Raji (cell line): Measurements from ENCODE around the gene PRDX5.
A peak's percentile ranks its signal among the peaks of the same experiment; 100 is the strongest.

ENCODE experiments used
- POLR2A ChIP-seq: IDR thresholded peaks from 2 replicates; pipeline ENCODE4 v1.6.1; 2011; ENCODE audit warnings: low read depth, low read length, control low read depth; ENCODE audit not compliant: insufficient read depth

The PRDX5 gene

GRCh38 chr11:64331569-64332371 is 13.8 kb downstream of the PRDX5 start:
- TF ChIP-seq POLR2A, result 0 out of 2 replicates have a peak, but pooled peaks have one; percentile 23

- no peak for TF ChIP-seq POLR2A
These were observed 15.6 kb downstream of the PRDX5 start for GRCh38 chr11:64333556-64333955.

GRCh38 chr11:64334764-64335735 is 17.1 kb downstream of the PRDX5 start:
- peak; percentile 54 for TF ChIP-seq POLR2A

- no peak for TF ChIP-seq POLR2A
These were observed 19.8 kb downstream of the PRDX5 start for GRCh38 chr11:64337538-64338249.

GRCh38 chr11:64338716-64339115 is 20.8 kb downstream of the PRDX5 start:
- no peak for TF ChIP-seq POLR2A

- TF ChIP-seq POLR2A, result no peak
These were observed 21.4 kb downstream of the PRDX5 start for GRCh38 chr11:64339286-64339685.

GRCh38 chr11:64339754-64340408 is 22.0 kb downstream of the PRDX5 start, which contains the start of gene CCDC88B:
CCDC88B (plus strand) TSS chr11:64340204; CDS start chr11:64340267, 63 bp downstream.
- peak; percentile 79 for TF ChIP-seq POLR2A

GRCh38 chr11:64340671-64341335 is 22.9 kb downstream of the PRDX5 start:
- TF ChIP-seq POLR2A, result peak; percentile 69

GRCh38 chr11:64341429-64341828 is 23.5 kb downstream of the PRDX5 start:
- no peak for TF ChIP-seq POLR2A

GRCh38 chr11:64341851-64342791 is 24.2 kb downstream of the PRDX5 start:
- TF ChIP-seq POLR2A, result no peak; the same call in 1 of the 2 replicates

- no peak for TF ChIP-seq POLR2A
These were observed 25.2 kb downstream of the PRDX5 start for GRCh38 chr11:64342869-64343745.
